HG03159 (cell line): ENCODE measurements around the gene ASB2.

ENCODE experiments used
- ATAC-seq: cut with Tn5 transposase; IDR thresholded peaks from one replicate; pipeline ENCODE4 v1.9.1; 2021; ENCODE audit warnings: mild to moderate bottlenecking, moderate library complexity; ENCODE audit not compliant: unreplicated experiment

ASB2 gene

GRCh38 chr14:93930296-93930988, 45.9 kb downstream of the ASB2 start:
- no peak for ATAC-seq

- no peak for ATAC-seq
Observed at GRCh38 chr14:93929657-93930056, 46.7 kb downstream of the ASB2 start.

- ATAC-seq: no peak
Observed at GRCh38 chr14:93929048-93929535, 47.3 kb downstream of the ASB2 start.

GRCh38 chr14:93928184-93929047, 48.0 kb downstream of the ASB2 start:
- no peak for ATAC-seq

- ATAC-seq: no peak
Observed at GRCh38 chr14:93927800-93928145, 48.6 kb downstream of the ASB2 start.

GRCh38 chr14:93926873-93927799, 49.2 kb downstream of the ASB2 start, which contains the start of gene FAM181A:
FAM181A (plus strand) TSS chr14:93927344; CDS start chr14:93928286, 942 bp downstream.
- ATAC-seq: no peak

- ATAC-seq: no peak
Observed at GRCh38 chr14:93926245-93926872, 50.0 kb downstream of the ASB2 start.

GRCh38 chr14:93925374-93925895, 50.9 kb downstream of the ASB2 start:
- no peak for ATAC-seq

- ATAC-seq: no peak
Observed at GRCh38 chr14:93924592-93925355, 51.6 kb downstream of the ASB2 start.

GRCh38 chr14:93923626-93924025, 52.7 kb downstream of the ASB2 start:
- ATAC-seq: no peak

GRCh38 chr14:93921001-93921806, 55.2 kb downstream of the ASB2 start:
- ATAC-seq: no peak

GRCh38 chr14:93917141-93917540, 59.2 kb downstream of the ASB2 start:
- ATAC-seq: no peak

GRCh38 chr14:93916498-93916897, 59.9 kb downstream of the ASB2 start:
- ATAC-seq: no peak

- no peak for ATAC-seq
Observed at GRCh38 chr14:93915800-93916199, 60.6 kb downstream of the ASB2 start.

- no peak for ATAC-seq
Observed at GRCh38 chr14:93915070-93915705, 61.2 kb downstream of the ASB2 start.

GRCh38 chr14:93914278-93914677, 62.1 kb downstream of the ASB2 start:
- no peak for ATAC-seq

- ATAC-seq: no peak
Observed at GRCh38 chr14:93912782-93913181, 63.6 kb downstream of the ASB2 start.

- ATAC-seq: no peak
Observed at GRCh38 chr14:93911975-93912615, 64.3 kb downstream of the ASB2 start.
